HUES6 (cell line): ENCODE measurements around the gene FKBP14.

ENCODE experiments used
- H3K27ac ChIP-seq: 2 replicates; pipeline ENCODE4 v1.7.0; 2013; ENCODE audit warnings: low read depth, mild to moderate bottlenecking, low read length, inconsistent platforms
- H3K27me3 ChIP-seq: 2 replicates; pipeline ENCODE4 v1.6.1; 2013; ENCODE audit warnings: low read length; ENCODE audit not compliant: control insufficient read depth, insufficient read depth
- H3K36me3 ChIP-seq: 2 replicates; pipeline ENCODE4 v1.6.1; 2013; ENCODE audit warnings: low read length; ENCODE audit not compliant: control insufficient read depth, insufficient read depth
- H3K4me1 ChIP-seq: 2 replicates; pipeline ENCODE4 v1.6.1; 2013; ENCODE audit warnings: low read length; ENCODE audit not compliant: control insufficient read depth, insufficient read depth
- H3K4me3 ChIP-seq: 2 replicates; pipeline ENCODE4 v1.5.1; 2013; ENCODE audit warnings: low read depth, low read length
- H3K9ac ChIP-seq: one replicate; pipeline ENCODE4 v1.6.1; 2013; ENCODE audit warnings: mild to moderate bottlenecking, low read length
- H3K9me3 ChIP-seq: 2 replicates; pipeline ENCODE4 v1.6.1; 2013; ENCODE audit warnings: low read depth, low read length; ENCODE audit not compliant: control insufficient read depth, insufficient read depth

FKBP14 gene

DNA sequence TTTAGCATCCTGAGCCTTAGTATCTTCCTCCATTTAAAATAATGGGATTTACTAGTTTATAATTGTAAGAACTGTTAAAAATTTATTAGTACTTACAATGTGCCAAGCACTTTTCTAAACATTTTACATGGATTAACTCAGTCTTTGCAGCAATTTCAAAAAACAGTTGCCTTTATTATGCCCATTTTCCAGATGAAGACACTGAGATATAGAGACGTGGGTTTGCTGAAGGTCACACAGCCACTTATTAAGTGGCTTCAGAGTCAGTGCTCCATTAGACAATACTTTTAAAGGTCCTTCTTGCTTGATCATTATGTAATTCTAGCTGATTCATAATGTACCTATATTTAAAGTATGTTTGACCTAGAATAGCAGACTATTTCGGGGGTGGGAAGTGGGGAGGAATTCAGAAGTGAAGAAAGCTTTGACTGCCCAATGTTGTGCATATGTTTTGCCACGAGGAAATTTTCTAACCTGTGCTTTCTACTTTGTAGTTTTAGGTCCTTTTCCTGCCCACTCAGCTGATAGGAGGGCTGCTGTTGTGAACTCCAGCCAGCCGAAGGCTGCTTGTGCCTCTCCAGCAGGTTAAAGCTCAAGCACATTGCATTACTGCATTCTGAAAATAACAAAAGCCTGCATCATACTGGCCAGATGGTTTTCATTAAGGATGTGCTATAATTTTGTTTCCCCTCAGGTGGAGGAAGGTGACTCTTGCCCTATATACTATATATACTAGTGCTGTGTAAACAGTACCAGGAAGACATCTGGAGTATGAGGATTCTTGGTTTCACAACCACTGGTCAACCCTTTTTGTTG, 6.0 kb upstream of the FKBP14 start:
- Histone ChIP-seq H3K9me3 (no peaks in the 10 kb centered on the region), H3K4me3 (no peak overlapping the region), H3K27me3 (no peaks in the 10 kb centered on the region), H3K36me3 (peaks cover 13% of the 10 kb centered on the region; the same call in 1 of the 2 replicates), H3K9ac (no peak overlapping the region), H3K4me1 (peaks cover 19% of the 10 kb centered on the region), H3K27ac (no peak overlapping the region)

DNA sequence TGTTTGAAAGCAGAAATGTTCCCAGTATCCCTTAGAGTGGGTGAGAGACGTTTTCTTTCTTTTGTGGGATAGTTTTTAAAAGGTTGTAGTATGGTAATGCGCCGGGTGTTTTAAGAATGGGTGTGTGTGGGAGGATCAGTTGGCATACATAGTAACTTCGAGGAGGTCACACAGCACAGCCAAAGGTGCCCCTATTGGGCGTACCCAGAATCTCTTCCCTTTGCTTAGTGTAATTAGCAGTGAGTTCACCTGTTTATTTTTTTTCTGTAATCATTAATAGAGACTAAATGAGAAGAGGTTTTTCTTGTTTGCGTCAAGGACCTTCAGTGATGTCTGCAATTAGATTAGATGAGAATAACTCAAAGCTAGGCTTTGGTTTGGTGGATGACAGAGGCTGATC, 3.2 kb upstream of the FKBP14 start:
- no peaks in the 10 kb centered on the region for H3K27me3 ChIP-seq
- H3K27ac ChIP-seq = no peak overlapping the region; the same call in 1 of the 2 replicates
- peak overlapping the region; percentile 80 for H3K4me3 ChIP-seq
- peaks cover 27% of the 10 kb centered on the region for H3K4me1 ChIP-seq
- H3K36me3 ChIP-seq = 0 out of 2 replicates have a peak, but pooled peaks cover 8% of the 10 kb centered on the region
- peak overlapping the region; percentile 76 for H3K9ac ChIP-seq
- no peaks in the 10 kb centered on the region for H3K9me3 ChIP-seq

DNA sequence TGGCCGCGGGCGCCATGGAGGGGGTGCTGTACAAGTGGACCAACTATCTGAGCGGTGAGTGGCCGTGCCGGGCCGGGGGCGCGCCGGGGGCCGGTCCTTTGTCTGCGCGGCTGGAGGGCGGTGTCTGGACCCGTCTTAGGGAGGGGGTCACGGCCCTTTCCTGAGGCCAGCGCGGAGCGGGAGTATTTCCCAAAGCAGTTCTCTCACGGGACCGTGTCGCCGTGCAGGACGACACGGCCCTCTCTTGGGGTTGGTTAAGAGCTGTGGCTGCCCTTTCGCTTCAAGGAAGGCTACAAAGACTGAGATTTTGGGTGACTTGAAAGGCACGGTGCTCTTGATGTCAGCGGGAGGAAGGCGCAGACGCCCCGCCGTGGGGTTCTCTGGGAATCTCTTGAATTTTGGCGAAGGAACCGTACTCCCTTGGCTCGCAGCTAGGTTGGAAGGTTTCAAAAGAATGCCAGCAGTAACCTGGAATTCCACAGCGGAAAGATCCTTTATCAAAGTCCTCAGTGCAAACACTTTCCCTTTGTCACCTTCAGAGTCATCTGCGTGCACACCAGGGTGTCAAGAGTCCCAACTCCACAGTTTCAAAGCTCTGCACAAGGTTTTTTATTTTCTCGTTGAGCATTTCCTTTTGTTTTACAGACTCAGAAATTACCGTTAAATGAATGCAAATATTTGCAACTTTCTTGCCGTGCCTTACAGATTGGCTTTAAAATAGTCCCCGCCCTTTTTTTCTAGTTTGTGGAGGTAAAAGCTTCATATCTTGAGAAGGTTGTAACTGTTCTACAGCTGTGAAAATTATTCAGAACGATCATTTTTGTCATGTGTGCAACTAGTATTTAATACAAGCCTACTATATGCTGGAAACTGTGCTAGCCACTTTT, 2.5 kb upstream of the FKBP14 start:
- peaks cover 27% of the 10 kb centered on the region for H3K4me1 ChIP-seq
- no peaks in the 10 kb centered on the region for H3K27me3 ChIP-seq
- H3K9me3 ChIP-seq = no peaks in the 10 kb centered on the region
- H3K36me3 ChIP-seq = 0 out of 2 replicates have a peak, but pooled peaks cover 8% of the 10 kb centered on the region
- H3K27ac ChIP-seq = peak overlapping the region; percentile 58; the same call in 1 of the 2 replicates
- H3K9ac ChIP-seq = peak overlapping the region; percentile 76
- H3K4me3 ChIP-seq = peak overlapping the region; percentile 80

DNA sequence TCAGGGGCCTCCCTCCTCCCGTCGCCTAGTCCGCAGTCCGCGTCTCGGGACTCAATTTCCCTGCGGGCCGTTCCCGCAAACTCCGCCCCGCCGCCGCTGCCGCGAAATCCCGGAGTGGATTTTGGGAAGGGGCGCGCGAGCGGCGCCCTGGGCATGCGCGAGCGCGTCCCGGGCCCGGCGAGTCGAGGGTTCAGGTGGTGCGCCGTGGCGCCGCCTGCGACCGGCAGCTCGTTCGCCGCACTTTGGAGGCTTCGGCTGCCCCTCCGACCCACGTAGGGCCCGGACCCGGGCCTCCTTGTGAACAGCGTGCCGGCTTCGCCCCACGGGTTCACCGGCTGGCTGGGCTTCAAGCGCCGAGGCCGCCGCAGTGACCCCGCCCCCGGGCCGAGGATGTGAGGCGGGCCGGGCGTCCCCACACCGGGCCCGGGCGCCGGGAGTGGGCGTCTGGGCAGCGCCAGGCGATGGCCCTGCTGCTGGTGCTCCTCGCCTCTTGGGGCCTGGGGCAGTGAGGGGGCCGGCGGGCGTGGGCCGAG, 1.8 kb upstream of the FKBP14 start, which contains the start of gene PLEKHA8:
Gene PLEKHA8, plus strand, starts transcription at position 197 of the 533 bp plus-strand sequence. CDS start 351 bp downstream, outside the sequence.
- peak within 1 kb of the TSS; percentile 58; the same call in 1 of the 2 replicates for H3K27ac ChIP-seq
- peak within 1 kb of the TSS; percentile 80 for H3K4me3 ChIP-seq
- H3K27me3 ChIP-seq = no peaks in the 10 kb centered on the region
- H3K9ac ChIP-seq = peak within 1 kb of the TSS; percentile 76
- peaks cover 27% of the 10 kb centered on the region for H3K4me1 ChIP-seq
- 0 out of 2 replicates have a peak, but pooled peaks cover 6% of the 10 kb centered on the region for H3K36me3 ChIP-seq
- no peaks in the 10 kb centered on the region for H3K9me3 ChIP-seq

DNA sequence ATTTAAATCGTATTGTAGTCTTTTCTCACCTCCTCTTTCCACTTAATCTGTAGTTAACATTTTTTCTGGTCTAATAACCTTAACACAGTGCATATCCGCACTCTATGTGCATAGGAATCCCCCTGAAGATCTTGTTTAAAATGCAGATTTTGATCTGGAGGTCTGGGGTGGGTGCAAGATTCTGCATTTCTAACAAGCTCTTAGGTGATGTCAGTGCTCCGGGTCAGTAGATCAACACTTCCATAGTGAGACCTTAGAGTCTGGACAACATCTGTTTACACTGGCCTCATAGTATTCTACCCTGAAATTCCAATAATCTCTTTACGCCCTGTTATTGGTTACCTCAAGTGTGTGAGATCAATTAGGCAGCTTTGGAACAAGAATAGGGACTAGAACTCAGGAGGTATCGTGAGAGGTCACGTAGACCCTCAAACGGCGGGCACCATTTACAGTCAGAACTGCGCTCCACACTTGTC, 1.3 kb upstream of the FKBP14 start:
- Histone ChIP-seq H3K9me3 (no peaks in the 10 kb centered on the region), H3K36me3 (0 out of 2 replicates have a peak, but pooled peaks cover under 1% of the 10 kb centered on the region), H3K27me3 (no peaks in the 10 kb centered on the region), H3K9ac (peak overlapping the region; percentile 76), H3K4me3 (peak overlapping the region; percentile 80), H3K4me1 (peaks cover 27% of the 10 kb centered on the region), H3K27ac (peak overlapping the region; percentile 17; the same call in 1 of the 2 replicates)

DNA sequence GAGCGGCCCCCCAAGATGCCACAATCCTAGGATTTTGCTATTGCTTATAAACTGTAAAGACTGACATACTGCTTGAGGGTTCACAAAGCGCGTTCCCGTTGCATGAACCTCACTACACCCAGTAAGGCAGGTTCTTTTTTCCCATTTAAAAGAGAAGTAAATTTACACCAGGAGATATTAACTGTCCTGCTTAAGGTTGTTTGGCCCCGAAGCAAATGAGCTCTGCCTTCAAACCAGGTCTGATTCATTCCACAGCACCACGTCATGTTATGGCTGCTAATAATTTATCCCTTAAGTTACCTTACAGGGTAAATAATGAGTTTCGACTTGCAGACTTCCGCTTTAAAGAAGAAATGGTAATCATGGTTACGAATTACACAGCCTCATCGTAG, 559 bp upstream of the FKBP14 start:
- H3K9me3 ChIP-seq = no peaks in the 10 kb centered on the region
- no peaks in the 10 kb centered on the region for H3K27me3 ChIP-seq
- peak overlapping the region; percentile 80 for H3K4me3 ChIP-seq
- peak overlapping the region; percentile 17; the same call in 1 of the 2 replicates for H3K27ac ChIP-seq
- H3K36me3 ChIP-seq = peaks cover 5% of the 10 kb centered on the region
- peak overlapping the region; percentile 76 for H3K9ac ChIP-seq
- peaks cover 27% of the 10 kb centered on the region for H3K4me1 ChIP-seq

DNA sequence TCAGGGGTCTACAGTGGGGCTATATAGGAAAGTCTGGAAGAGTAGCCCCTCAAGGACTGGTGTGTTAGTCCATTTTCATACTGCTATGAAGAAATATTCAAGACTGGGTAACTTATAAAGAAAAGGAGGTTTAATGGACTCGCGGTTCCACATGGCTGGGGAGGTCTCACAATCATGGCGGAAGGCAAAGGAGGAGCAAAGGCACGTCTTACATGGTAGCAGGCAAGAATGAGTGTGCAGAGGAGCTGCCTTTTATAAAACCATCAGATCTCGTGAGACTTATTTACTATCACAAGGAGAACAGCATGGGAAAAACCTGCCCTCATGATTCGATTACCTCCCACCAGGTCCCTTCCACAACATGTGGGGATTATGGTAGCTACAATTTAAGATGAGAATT, 3.0 kb downstream of the FKBP14 start:
- peaks cover 8% of the 10 kb centered on the region for H3K4me1 ChIP-seq
- peaks cover 20% of the 10 kb centered on the region for H3K36me3 ChIP-seq
- H3K4me3 ChIP-seq = peak overlapping the region; percentile 8; the same call in 1 of the 2 replicates
- no peak overlapping the region for H3K27ac ChIP-seq
- H3K27me3 ChIP-seq = no peaks in the 10 kb centered on the region
- H3K9me3 ChIP-seq = no peaks in the 10 kb centered on the region
- no peak overlapping the region for H3K9ac ChIP-seq

DNA sequence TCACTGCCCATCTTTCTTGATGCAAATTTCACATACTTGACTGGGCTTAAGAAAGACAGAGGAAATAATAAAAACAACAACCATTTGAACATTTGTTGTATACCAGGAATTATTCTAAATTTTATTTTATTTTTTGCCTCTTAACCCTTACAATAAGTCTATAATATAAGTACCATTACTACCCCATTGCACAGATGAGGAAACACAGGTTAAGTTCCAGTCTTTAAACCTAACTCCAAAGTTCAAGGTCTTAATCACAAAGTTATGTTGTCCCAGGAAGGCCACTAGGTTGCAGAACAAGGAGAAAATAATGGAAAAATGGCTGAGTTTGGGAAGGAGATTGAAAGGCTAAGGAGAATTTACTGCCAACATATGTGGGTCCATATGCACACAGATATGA, 3.5 kb downstream of the FKBP14 start:
- Histone ChIP-seq H3K36me3 (peaks cover 25% of the 10 kb centered on the region), H3K27me3 (no peaks in the 10 kb centered on the region), H3K4me1 (peaks cover 8% of the 10 kb centered on the region), H3K27ac (no peak overlapping the region), H3K9ac (no peak overlapping the region), H3K4me3 (no peak overlapping the region), H3K9me3 (no peaks in the 10 kb centered on the region)

DNA sequence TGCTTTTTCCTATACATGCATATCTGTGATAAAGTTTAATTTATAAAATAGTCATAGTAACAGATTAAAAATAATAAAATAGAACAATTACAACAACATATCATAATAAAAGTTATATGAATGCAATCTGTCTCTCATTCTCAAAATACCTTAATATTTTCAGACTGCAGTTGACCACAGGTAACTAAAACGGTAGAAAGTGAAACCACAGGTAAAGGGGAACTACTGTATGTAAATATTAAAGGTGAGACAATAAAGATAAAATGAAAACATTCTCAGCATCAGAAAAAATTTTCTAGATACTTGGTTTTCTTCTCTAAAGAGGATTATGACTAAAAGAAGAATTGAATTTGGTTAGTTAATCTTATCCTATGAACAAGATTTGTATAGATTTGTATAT, 6.0 kb downstream of the FKBP14 start:
- H3K36me3 ChIP-seq = peaks cover 38% of the 10 kb centered on the region
- no peak overlapping the region for H3K4me3 ChIP-seq
- peaks cover 8% of the 10 kb centered on the region for H3K4me1 ChIP-seq

DNA sequence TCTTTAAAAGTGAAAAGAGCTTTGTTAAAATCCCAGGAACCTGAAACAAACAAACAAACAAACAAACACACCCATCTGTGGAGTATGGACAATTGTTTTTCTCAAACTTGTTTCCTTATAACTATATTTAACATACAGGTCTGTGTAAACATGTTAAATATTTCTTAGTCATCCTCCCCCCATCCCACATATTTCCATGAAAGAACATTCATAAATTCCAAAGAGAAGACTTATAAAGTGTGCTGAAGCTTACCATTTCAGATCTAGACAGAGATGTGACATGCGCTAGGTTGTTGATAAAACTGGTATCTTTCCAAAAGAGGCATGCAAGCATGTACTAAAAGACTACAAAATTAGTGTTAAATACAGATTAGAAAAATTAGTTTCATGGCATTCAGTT, 6.5 kb downstream of the FKBP14 start:
- Histone ChIP-seq H3K27me3 (no peaks in the 10 kb centered on the region), H3K4me1 (peaks cover 3% of the 10 kb centered on the region), H3K27ac (no peak overlapping the region), H3K4me3 (no peak overlapping the region), H3K36me3 (peaks cover 40% of the 10 kb centered on the region), H3K9ac (no peak overlapping the region), H3K9me3 (no peaks in the 10 kb centered on the region)

More for the DNA sequence above, 6.0 kb downstream of the FKBP14 start:
- no peaks in the 10 kb centered on the region for H3K9me3 ChIP-seq
- no peak overlapping the region for H3K9ac ChIP-seq
- no peaks in the 10 kb centered on the region for H3K27me3 ChIP-seq
- no peak overlapping the region for H3K27ac ChIP-seq
